Ectodermal cell (in vitro differentiated cells): ENCODE data around the gene GIPC2.
"Not testable (repeated sequence)": the region's sequence is repeated elsewhere in the genome, so short reads cannot be mapped to it uniquely, and the experiment has no call there.

ENCODE experiments used
- H3K27ac ChIP-seq: 2 replicates; pipeline ENCODE4 v1.7.0; 2013; ENCODE audit warnings: mild to moderate bottlenecking, low read depth, low read length; ENCODE audit not compliant: insufficient read depth, poor library complexity, severe bottlenecking
- H3K27me3 ChIP-seq: 2 replicates; pipeline ENCODE4 v1.7.0; 2013; ENCODE audit warnings: mild to moderate bottlenecking, low read length; ENCODE audit not compliant: insufficient read depth, control insufficient read depth, poor library complexity, severe bottlenecking
- H3K36me3 ChIP-seq: one replicate; pipeline ENCODE4 v1.7.0; 2013; ENCODE audit warnings: low read length; ENCODE audit not compliant: control insufficient read depth, insufficient read depth
- H3K4me1 ChIP-seq: one replicate; pipeline ENCODE4 v1.7.0; 2013; ENCODE audit warnings: low read length; ENCODE audit not compliant: control insufficient read depth, insufficient read depth
- H3K4me3 ChIP-seq: 2 replicates; pipeline ENCODE4 v1.7.0; 2013; ENCODE audit warnings: low read depth, low read length, control low read depth; ENCODE audit not compliant: insufficient read depth
- H3K9me3 ChIP-seq: 2 replicates; pipeline ENCODE4 v1.7.0; 2013; ENCODE audit warnings: mild to moderate bottlenecking, low read length, moderate library complexity; ENCODE audit not compliant: control insufficient read depth
- whole genome bisulfite sequencing, 2 experiments: methylation state at CpG; one replicate each; pipeline ENCODE4 v1.1.7; 2013; ENCODE audit warnings: missing lambda C conversion rate in 2 of 2; 5-methylcytosine and 5-hydroxymethylcytosine counted together

Gene GIPC2

GRCh38 chr1:78061825-78062523 is 16.2 kb downstream of the GIPC2 start:
- H3K36me3 ChIP-seq = no peaks in the 10 kb centered on the region
- H3K27me3 ChIP-seq = no peaks in the 10 kb centered on the region
- 80 to 81% methylated on average over 1 of the region's 2 CpGs for WGBS, 2 experiments
- no peaks in the 10 kb centered on the region for H3K4me1 ChIP-seq
- H3K4me3 ChIP-seq = no peak overlapping the region
- H3K9me3 ChIP-seq = no peaks in the 10 kb centered on the region
- no peak overlapping the region for H3K27ac ChIP-seq

DNA sequence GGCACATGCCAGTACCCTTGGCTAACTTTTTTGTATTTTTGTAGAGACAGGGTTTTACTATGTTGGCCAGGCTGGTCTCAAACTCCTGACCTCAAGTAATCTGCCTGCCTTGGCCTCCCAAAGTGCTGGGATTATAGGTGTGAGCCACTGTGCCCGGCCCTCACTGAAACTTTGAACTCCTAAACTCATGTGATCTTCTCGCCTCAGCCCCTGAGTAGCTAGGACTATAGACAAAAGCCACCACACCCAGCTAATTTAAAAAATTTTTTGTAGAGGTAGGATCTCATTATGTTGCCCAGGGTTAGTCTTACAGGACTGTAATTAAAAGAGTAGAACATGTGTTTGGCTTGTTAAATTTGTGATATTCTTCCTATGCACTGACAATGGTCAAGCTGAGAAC is 19.1 kb downstream of the GIPC2 start:
- 80 to 88% methylated on average over 2 of the region's 2 CpGs for WGBS, 2 experiments
- H3K4me1 ChIP-seq, H3K27me3 ChIP-seq, H3K9me3 ChIP-seq, H3K27ac ChIP-seq, H3K36me3 ChIP-seq, H3K4me3 ChIP-seq: not testable (repeated sequence)

DNA sequence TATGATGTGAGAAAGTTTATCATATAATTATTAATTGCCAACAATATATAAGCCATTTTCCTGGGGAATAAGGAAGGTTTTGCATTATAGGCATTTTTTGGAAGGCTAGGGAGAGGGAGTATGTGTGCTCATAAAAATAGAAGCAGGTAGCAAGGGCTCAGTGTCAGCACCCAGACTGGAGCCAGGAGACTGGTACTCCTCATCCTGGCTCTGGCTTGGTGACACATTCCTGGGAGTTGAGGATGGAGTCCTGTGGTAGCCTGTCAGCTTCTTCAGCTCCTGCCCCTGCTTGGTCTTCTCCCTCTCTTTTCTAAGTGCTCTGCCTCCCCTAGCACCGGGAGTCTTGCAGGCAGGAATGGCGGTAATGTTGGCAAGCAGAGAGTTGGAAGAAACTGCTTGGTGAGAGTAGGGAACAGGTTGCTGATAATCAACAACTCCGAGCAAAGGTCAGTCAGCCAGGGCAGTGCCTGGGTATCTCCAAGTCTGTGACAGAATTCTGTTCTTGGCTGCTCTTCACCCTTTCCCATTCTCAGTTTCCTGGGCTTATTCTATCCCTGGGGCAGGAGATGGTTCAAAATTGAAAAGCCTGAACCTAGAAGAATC is 23.0 kb downstream of the GIPC2 start:
- Histone ChIP-seq H3K9me3 (no peaks in the 10 kb centered on the region), H3K4me3 (no peak overlapping the region), H3K27me3 (no peaks in the 10 kb centered on the region), H3K36me3 (no peaks in the 10 kb centered on the region), H3K4me1 (no peaks in the 10 kb centered on the region), H3K27ac (no peak overlapping the region)
- WGBS, 2 experiments = 87 to 88% methylated on average over 3 of the region's 3 CpGs

DNA sequence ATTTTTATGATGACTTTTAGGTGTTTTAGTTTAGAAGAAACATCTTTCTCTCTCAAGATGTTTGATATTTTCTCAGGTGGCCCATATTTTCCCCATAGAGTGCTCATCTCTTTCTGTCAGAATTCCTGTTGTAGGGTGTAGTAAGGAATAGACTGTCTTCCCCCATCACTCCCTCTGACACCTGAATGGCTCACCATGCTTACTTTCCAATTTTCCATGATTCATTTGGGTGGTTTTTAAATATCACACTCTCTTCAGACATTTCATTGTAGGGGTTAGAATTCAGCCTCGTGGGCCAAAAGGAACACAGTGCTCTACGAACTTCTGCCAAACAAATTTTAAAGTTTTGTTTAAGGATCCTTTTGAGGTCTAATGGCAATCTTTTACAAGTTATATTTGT is 24.0 kb downstream of the GIPC2 start:
- Histone ChIP-seq H3K27me3 (no peaks in the 10 kb centered on the region), H3K4me1 (no peaks in the 10 kb centered on the region), H3K9me3 (no peaks in the 10 kb centered on the region), H3K27ac (no peak overlapping the region), H3K4me3 (no peak overlapping the region), H3K36me3 (no peaks in the 10 kb centered on the region)
- 94 to 95% methylated on average over 2 of the region's 2 CpGs for WGBS, 2 experiments

DNA sequence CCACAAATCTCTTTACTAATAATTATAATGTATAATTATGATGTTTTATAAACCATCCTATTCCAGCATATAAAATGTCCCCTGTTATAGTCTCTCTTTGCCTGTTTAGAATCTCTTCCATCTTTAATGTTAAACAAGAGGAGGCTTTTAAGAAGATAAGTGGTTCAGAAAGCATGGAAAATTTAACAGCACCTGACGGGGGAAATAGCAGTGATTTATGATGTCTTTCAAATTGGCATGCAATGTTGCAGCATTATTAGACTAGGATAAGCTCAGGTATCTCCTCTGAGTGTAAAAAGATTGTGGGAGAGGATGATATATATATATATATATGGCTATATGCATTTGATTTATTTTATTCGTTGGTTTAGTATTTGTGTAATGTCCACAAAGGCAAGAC is 24.4 kb downstream of the GIPC2 start:
- H3K27me3 ChIP-seq = no peaks in the 10 kb centered on the region
- no peak overlapping the region for H3K4me3 ChIP-seq
- no peaks in the 10 kb centered on the region for H3K9me3 ChIP-seq
- H3K27ac ChIP-seq = no peak overlapping the region
- 93 to 100% methylated on average over 1 of the region's 2 CpGs for WGBS, 2 experiments
- no peaks in the 10 kb centered on the region for H3K36me3 ChIP-seq
- no peaks in the 10 kb centered on the region for H3K4me1 ChIP-seq

DNA sequence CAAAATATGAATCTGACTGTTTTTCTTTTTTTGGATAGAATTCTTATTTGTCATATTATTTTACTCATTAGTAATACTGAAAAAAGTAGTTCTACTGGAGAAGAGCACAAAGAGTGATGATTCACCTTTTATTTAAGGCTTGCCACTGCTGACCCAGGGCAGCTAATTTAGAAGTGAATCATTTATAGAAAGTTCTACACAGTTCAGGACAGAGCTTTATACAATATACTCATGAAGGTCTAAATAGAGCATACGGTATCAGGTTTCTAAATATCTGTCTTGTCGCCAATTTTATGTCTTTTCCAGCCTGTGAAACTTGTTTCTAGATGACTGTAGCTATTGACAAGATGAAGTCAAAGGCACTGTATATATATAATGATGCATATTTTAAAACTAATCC is 25.0 kb downstream of the GIPC2 start:
- WGBS, 2 experiments = 90 to 100% methylated on average over 2 of the region's 2 CpGs

DNA sequence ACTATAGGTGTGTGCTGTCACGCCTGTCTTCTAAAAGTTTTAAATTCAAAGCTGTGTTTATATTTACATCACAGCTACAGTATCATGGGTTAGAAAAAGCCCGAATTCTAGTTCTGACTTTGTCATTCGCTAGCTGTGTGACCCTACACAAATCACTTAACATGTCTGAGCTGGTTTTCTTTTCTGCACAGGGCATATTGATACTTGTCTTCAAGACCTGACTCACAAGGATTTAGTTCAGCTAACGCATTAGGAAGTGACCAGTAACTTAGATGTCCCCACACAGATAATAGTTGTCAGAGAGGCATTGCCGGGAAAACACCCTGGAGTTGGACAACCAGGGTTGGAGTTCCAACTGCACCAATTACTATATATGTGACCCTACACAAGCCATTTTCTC is 25.9 kb downstream of the GIPC2 start:
- no peak overlapping the region for H3K27ac ChIP-seq
- 85 to 96% methylated on average over 4 to 5 of the region's 5 CpGs for WGBS, 2 experiments
- H3K27me3 ChIP-seq = no peaks in the 10 kb centered on the region
- H3K4me3 ChIP-seq = no peak overlapping the region
- H3K9me3 ChIP-seq = no peaks in the 10 kb centered on the region
- H3K4me1 ChIP-seq = no peaks in the 10 kb centered on the region
- no peaks in the 10 kb centered on the region for H3K36me3 ChIP-seq

More for the DNA sequence above, 25.0 kb downstream of the GIPC2 start:
- no peak overlapping the region for H3K4me3 ChIP-seq
- no peaks in the 10 kb centered on the region for H3K27me3 ChIP-seq
- no peaks in the 10 kb centered on the region for H3K4me1 ChIP-seq
- no peak overlapping the region for H3K27ac ChIP-seq
- no peaks in the 10 kb centered on the region for H3K36me3 ChIP-seq
- no peaks in the 10 kb centered on the region for H3K9me3 ChIP-seq

DNA sequence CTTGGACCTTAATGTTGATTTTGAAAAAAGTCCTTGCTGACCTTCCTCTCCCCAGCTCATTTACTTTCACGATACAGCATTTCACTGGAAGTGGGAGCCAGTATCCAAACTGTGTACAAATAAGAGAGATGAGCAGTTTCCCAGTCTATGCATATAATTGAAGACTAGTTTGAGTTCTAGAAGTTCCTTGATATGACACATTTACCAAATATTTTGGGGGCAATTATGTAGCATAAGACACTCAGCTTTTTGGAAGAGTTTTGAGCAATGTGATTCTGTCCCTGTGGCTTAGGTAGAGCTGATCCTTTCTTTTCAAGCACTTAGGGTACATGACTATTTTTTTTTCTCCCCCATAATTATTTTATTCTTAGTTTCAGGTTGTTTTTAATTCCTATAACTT is 26.4 kb downstream of the GIPC2 start:
- H3K27me3 ChIP-seq = no peaks in the 10 kb centered on the region
- no peaks in the 10 kb centered on the region for H3K4me1 ChIP-seq
- H3K27ac ChIP-seq = no peak overlapping the region
- no peak overlapping the region for H3K4me3 ChIP-seq
- WGBS, 2 experiments = 100% methylated on average over 1 of the region's 1 CpG
- no peaks in the 10 kb centered on the region for H3K36me3 ChIP-seq
- H3K9me3 ChIP-seq = no peaks in the 10 kb centered on the region

DNA sequence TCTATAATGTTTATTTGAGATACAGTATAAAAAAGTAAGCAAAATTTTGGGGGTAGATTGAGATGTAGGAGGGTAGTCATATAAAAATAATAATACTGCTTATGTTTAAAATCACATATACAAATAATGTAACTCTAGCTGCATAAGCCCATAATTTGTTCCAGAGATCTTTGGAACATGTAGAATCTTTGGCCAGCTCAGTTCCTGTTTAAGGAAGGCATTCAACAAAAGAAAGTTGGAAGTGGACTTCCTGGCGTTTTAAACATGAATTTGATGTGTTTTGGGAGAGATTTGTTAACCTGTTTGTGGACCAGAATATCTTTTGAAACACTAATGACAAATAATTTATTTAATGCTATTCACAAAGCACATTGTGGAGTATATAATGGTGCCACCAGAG is 27.7 kb downstream of the GIPC2 start:
- Histone ChIP-seq H3K27me3 (no peaks in the 10 kb centered on the region), H3K36me3 (no peaks in the 10 kb centered on the region), H3K9me3 (no peaks in the 10 kb centered on the region), H3K4me1 (no peaks in the 10 kb centered on the region), H3K4me3 (no peak overlapping the region), H3K27ac (no peak overlapping the region)
- 80 to 90% methylated on average over 1 of the region's 1 CpG for WGBS, 2 experiments

GRCh38 chr1:78075621-78076020 is 29.9 kb downstream of the GIPC2 start:
- no peaks in the 10 kb centered on the region for H3K36me3 ChIP-seq
- no peaks in the 10 kb centered on the region for H3K9me3 ChIP-seq
- no peaks in the 10 kb centered on the region for H3K4me1 ChIP-seq
- no peak overlapping the region for H3K27ac ChIP-seq
- H3K27me3 ChIP-seq = no peaks in the 10 kb centered on the region
- WGBS, 2 experiments = 90 to 91% methylated on average over 3 of the region's 3 CpGs
- H3K4me3 ChIP-seq = no peak overlapping the region
